IMR-90 (cell line): ENCODE results near the gene LRRC61. TPM values are rescaled to one million over a fixed set of nuclear protein-coding genes. Genes with fewer than 3 reads are reported as not detected.

Experiments used
- ATAC-seq: fragments of 200-7000 bp; cut with Tn5 transposase; 2 replicates; pipeline ENCODE4 v1.9.1; 2020; ENCODE audit warnings: low read depth, mild to moderate bottlenecking, moderate library complexity
- BruUV-seq: library from RNA; stranded (reverse); fragments of 400-500 nt; replicated peaks from 2 replicates; lab custom pipeline; 2021; lab: Mats Ljungman, UMichigan
- CTCF ChIA-PET: fragments of 300-600 bp; formaldehyde crosslinking; extraction: SDS; loops from one replicate; lab custom pipeline; 2021; ENCODE audit warnings: antibody characterized with exemption; lab: Yijun Ruan, JAX
- POLR2A ChIA-PET: fragments of 300-600 bp; sonication (Branson Sonifier 250); formaldehyde crosslinking; loops from one replicate; lab custom pipeline; 2022; ENCODE audit warnings: antibody characterized with exemption; ENCODE audit not compliant: unreplicated experiment; lab: Charles Lee
- DNase-seq: peaks from one replicate; pipeline ENCODE4 v3.0.0; 2013
- H2AFZ ChIP-seq: replicated peaks from 2 replicates; pipeline ENCODE3; 2013; ENCODE audit warnings: low read length, mild to moderate bottlenecking; ENCODE audit not compliant: poor library complexity
- H2AK5ac ChIP-seq: 2 replicates; pipeline ENCODE4 v1.6.1; 2013; ENCODE audit warnings: low read depth, low read length, inconsistent platforms
- H2AK9ac ChIP-seq: replicated peaks from 2 replicates; pipeline ENCODE3; 2013; ENCODE audit warnings: mild to moderate bottlenecking, low read depth, low read length, moderate library complexity; ENCODE audit not compliant: poor library complexity
- H2BK120ac ChIP-seq: 2 replicates; pipeline ENCODE4 v1.6.1; 2013; ENCODE audit warnings: low read depth, low read length, inconsistent platforms
- H2BK15ac ChIP-seq: 3 replicates; pipeline ENCODE4 v1.6.1; 2013; ENCODE audit warnings: low read depth, low read length, inconsistent platforms
- H2BK20ac ChIP-seq: 2 replicates; pipeline ENCODE4 v1.6.1; 2013; ENCODE audit warnings: low read depth, mild to moderate bottlenecking, inconsistent platforms, low read length, moderate library complexity
- H2BK5ac ChIP-seq: 2 replicates; pipeline ENCODE4 v1.6.1; 2013; ENCODE audit warnings: mild to moderate bottlenecking, low read depth, low read length, inconsistent platforms; ENCODE audit not compliant: poor library complexity, severe bottlenecking
- H3K14ac ChIP-seq: replicated peaks from 2 replicates; pipeline ENCODE4 v1.6.1; 2013; ENCODE audit warnings: low read depth, low read length, inconsistent platforms
- H3K18ac ChIP-seq: 2 replicates; pipeline ENCODE4 v1.6.1; 2013; ENCODE audit warnings: low read depth, low read length, control low read depth
- H3K23ac ChIP-seq: 2 replicates; pipeline ENCODE4 v1.6.1; 2013; ENCODE audit warnings: low read depth, low read length, inconsistent platforms
- H3K27ac ChIP-seq: 2 replicates; pipeline ENCODE4 v1.5.1; 2013; ENCODE audit warnings: mild to moderate bottlenecking, control low read depth, low read length; ENCODE audit not compliant: insufficient read depth
- H3K27me3 ChIP-seq: 2 replicates; pipeline ENCODE4 v1.6.1; 2013; ENCODE audit warnings: low read length; ENCODE audit not compliant: control insufficient read depth, insufficient read depth
- H3K36me3 ChIP-seq: 2 replicates; pipeline ENCODE4 v1.6.1; 2013; ENCODE audit warnings: low read length, mixed read lengths; ENCODE audit not compliant: control insufficient read depth, insufficient read depth
- H3K4ac ChIP-seq: 2 replicates; pipeline ENCODE4 v1.6.1; 2013; ENCODE audit warnings: low read depth, low read length, inconsistent platforms
- H3K4me1 ChIP-seq: 2 replicates; pipeline ENCODE4 v1.6.1; 2013; ENCODE audit warnings: low read length, mixed read lengths; ENCODE audit not compliant: control insufficient read depth, insufficient read depth
- H3K4me2 ChIP-seq: 2 replicates; pipeline ENCODE4 v1.6.1; 2013; ENCODE audit warnings: low read depth, mild to moderate bottlenecking, control low read depth, low read length, moderate library complexity
- H3K4me3 ChIP-seq: 2 replicates; pipeline ENCODE4 v1.5.1; 2013; ENCODE audit warnings: low read depth, mild to moderate bottlenecking, control low read depth, low read length, moderate library complexity; ENCODE audit not compliant: insufficient read depth
- H3K56ac ChIP-seq: 2 replicates; pipeline ENCODE4 v1.6.1; 2013; ENCODE audit warnings: low read length, inconsistent platforms; ENCODE audit not compliant: insufficient read depth; ENCODE audit errors: extremely low read depth
- H3K79me1 ChIP-seq, 2 experiments: 2 replicates each; pipeline ENCODE4 v1.6.1; 2013; ENCODE audit warnings: low read length in 2 of 2, inconsistent platforms in 1 of 2, low read depth in 1 of 2
- H3K9ac ChIP-seq: 2 replicates; pipeline ENCODE4 v1.6.1; 2013; ENCODE audit warnings: low read depth, low read length, control low read depth
- H3K9me1 ChIP-seq: 2 replicates; pipeline ENCODE4 v1.6.1; 2013; ENCODE audit warnings: low read length, inconsistent platforms; ENCODE audit not compliant: insufficient read depth
- H3K9me3 ChIP-seq: 2 replicates; pipeline ENCODE4 v1.6.1; 2013; ENCODE audit warnings: low read length; ENCODE audit not compliant: control insufficient read depth, insufficient read depth
- H4K20me1 ChIP-seq: 2 replicates; pipeline ENCODE4 v1.6.1; 2013; ENCODE audit warnings: low read length, inconsistent platforms; ENCODE audit not compliant: insufficient read depth
- H4K5ac ChIP-seq: 2 replicates; pipeline ENCODE4 v1.6.1; 2013; ENCODE audit warnings: mild to moderate bottlenecking, low read depth, low read length, control low read depth
- H4K8ac ChIP-seq, 2 experiments: 2 replicates each; pipeline ENCODE4 v1.6.1; 2013; ENCODE audit warnings: low read depth in 2 of 2, low read length in 2 of 2, control low read depth in 1 of 2, inconsistent platforms in 1 of 2
- H4K91ac ChIP-seq: 2 replicates; pipeline ENCODE4 v1.6.1; 2013; ENCODE audit warnings: low read depth, low read length, inconsistent platforms; ENCODE audit not compliant: insufficient read depth
- BHLHE40 ChIP-seq: fragments of 150-350 bp; IDR thresholded peaks from 2 replicates; pipeline ENCODE4 v1.6.1; 2016; ENCODE audit warnings: mild to moderate bottlenecking, low read depth, low read length
- CEBPB ChIP-seq: IDR thresholded peaks from 2 replicates; pipeline ENCODE4 v1.6.1; 2012; ENCODE audit warnings: low read depth, low read length, improper control_type of control experiment
- CHD1 ChIP-seq: IDR thresholded peaks from 2 replicates; pipeline ENCODE4 v1.6.1; 2012; ENCODE audit warnings: low read depth, low read length, improper control_type of control experiment
- FOS ChIP-seq: fragments of 150-350 bp; IDR thresholded peaks from 2 replicates; pipeline ENCODE4 v1.6.1; 2016; ENCODE audit warnings: low read depth, low read length
- MAFK ChIP-seq: IDR thresholded peaks from 2 replicates; pipeline ENCODE4 v1.6.1; 2012; ENCODE audit warnings: low read depth, low read length, improper control_type of control experiment
- MAZ ChIP-seq: IDR thresholded peaks from 2 replicates; pipeline ENCODE4 v1.6.1; 2012; ENCODE audit warnings: low read depth, mild to moderate bottlenecking, low read length, improper control_type of control experiment, moderate library complexity, borderline replicate concordance
- MXI1 ChIP-seq: IDR thresholded peaks from 2 replicates; pipeline ENCODE4 v1.6.1; 2012; ENCODE audit warnings: low read depth, mild to moderate bottlenecking, low read length, moderate library complexity, borderline replicate concordance
- NFE2L2 ChIP-seq: fragments of 150-350 bp; IDR thresholded peaks from 2 replicates; pipeline ENCODE4 v1.6.1; 2016; ENCODE audit warnings: low read depth, mild to moderate bottlenecking, low read length
- POLR2A ChIP-seq: IDR thresholded peaks from 2 replicates; pipeline ENCODE4 v1.6.1; 2012; ENCODE audit warnings: mild to moderate bottlenecking, low read depth, low read length
- RAD21 ChIP-seq: IDR thresholded peaks from 2 replicates; pipeline ENCODE4 v1.6.1; 2012; ENCODE audit warnings: low read length, improper control_type of control experiment
- RCOR1 ChIP-seq: IDR thresholded peaks from 2 replicates; pipeline ENCODE4 v1.6.1; 2012; ENCODE audit warnings: mild to moderate bottlenecking, low read length, improper control_type of control experiment; ENCODE audit not compliant: insufficient replicate concordance
- RFX5 ChIP-seq: IDR thresholded peaks from 2 replicates; pipeline ENCODE4 v1.8.0; 2012; ENCODE audit warnings: low read depth, mild to moderate bottlenecking, low read length, moderate library complexity
- SMC3 ChIP-seq: fragments of 150-350 bp; IDR thresholded peaks from 2 replicates; pipeline ENCODE4 v1.6.1; 2016; ENCODE audit warnings: low read depth, mild to moderate bottlenecking, antibody characterized with exemption, low read length, moderate library complexity
- USF2 ChIP-seq: fragments of 150-350 bp; IDR thresholded peaks from 2 replicates; pipeline ENCODE4 v1.6.1; 2017; ENCODE audit warnings: mild to moderate bottlenecking, antibody characterized with exemption, low read length, low read depth
- WGBS, 2 experiments: methylation state at CpG; one replicate each; pipeline versions ENCODE4 v1.1.5 to v1.1.7; 2013; ENCODE audit warnings: missing lambda C conversion rate in 2 of 2; ENCODE audit not compliant: insufficient read length in 1 of 2; ENCODE audit errors: extremely low coverage in 2 of 2; 5-methylcytosine and 5-hydroxymethylcytosine counted together
- dilution Hi-C: fragments of 300-500 bp; cut with HindIII; formaldehyde crosslinking; loops from one replicate; pipeline ENCODE4 v1.14.3; 2018; ENCODE audit warnings: low sequenced_read_pairs; ENCODE audit not compliant: unreplicated experiment
- in situ Hi-C: fragments of 300-500 bp; cut with MboI; formaldehyde crosslinking; loops from 3 replicates; pipeline ENCODE4 v1.14.3; 2019; ENCODE audit warnings: low sequenced_read_pairs, inconsistent platforms, mixed read lengths
- intact Hi-C: fragments of 100-400 bp; cut with micrococcal nuclease; formaldehyde crosslinking; loops from 2 replicates; pipeline ENCODE4 v1.10.0; 2022
- polyA plus RNA-seq, 3 experiments: library from polyadenylated mRNA; depleted of rRNA; stranded (reverse); fragments of >200 nt; gene quantifications; 2 replicates each; pipeline ENCODE4 v1.2.3, GENCODE V29; 2012; ENCODE audit warnings: low replicate concordance in 1 of 3
- total RNA-seq: library from RNA; depleted of rRNA; stranded (reverse); fragments of >200 nt; gene quantifications from 2 replicates; pipeline ENCODE4 v1.2.3, GENCODE V29; 2012
- TF ChIP-seq, protein P1 (sequence below): conservative IDR thresholded peaks from 2 replicates; pipeline ENCODE4 v1.5.1; 2012; ENCODE audit warnings: mild to moderate bottlenecking, low read depth, low read length, improper control_type of control experiment
- TF ChIP-seq, protein P2 (sequence below): fragments of 150-350 bp; IDR thresholded peaks from 2 replicates; pipeline ENCODE4 v1.6.1; 2016; ENCODE audit warnings: low read depth, mild to moderate bottlenecking, low read length, moderate library complexity, borderline replicate concordance

Gene LRRC61
- total and polyA plus RNA-seq, 2 of the 4 experiments (the other 2 are of a cell fraction), result 0.07 TPM; not detected in 1

GRCh38 chr7:150321788-150322113 is 1.4 kb upstream of the LRRC61 start:
- no peak for TF ChIP-seq MAFK
- no peak for TF ChIP-seq SMC3
- no peak for TF ChIP-seq MXI1
- TF ChIP-seq CHD1, result no peak
- TF ChIP-seq USF2, result no peak
- TF ChIP-seq POLR2A, result no peak
- no peak for TF ChIP-seq RAD21
- TF ChIP-seq, protein P1, sequence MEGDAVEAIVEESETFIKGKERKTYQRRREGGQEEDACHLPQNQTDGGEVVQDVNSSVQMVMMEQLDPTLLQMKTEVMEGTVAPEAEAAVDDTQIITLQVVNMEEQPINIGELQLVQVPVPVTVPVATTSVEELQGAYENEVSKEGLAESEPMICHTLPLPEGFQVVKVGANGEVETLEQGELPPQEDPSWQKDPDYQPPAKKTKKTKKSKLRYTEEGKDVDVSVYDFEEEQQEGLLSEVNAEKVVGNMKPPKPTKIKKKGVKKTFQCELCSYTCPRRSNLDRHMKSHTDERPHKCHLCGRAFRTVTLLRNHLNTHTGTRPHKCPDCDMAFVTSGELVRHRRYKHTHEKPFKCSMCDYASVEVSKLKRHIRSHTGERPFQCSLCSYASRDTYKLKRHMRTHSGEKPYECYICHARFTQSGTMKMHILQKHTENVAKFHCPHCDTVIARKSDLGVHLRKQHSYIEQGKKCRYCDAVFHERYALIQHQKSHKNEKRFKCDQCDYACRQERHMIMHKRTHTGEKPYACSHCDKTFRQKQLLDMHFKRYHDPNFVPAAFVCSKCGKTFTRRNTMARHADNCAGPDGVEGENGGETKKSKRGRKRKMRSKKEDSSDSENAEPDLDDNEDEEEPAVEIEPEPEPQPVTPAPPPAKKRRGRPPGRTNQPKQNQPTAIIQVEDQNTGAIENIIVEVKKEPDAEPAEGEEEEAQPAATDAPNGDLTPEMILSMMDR, result no peak
- no peak for TF ChIP-seq CEBPB
- no peak for TF ChIP-seq RFX5
- TF ChIP-seq MAZ, result no peak
- TF ChIP-seq, protein P2, sequence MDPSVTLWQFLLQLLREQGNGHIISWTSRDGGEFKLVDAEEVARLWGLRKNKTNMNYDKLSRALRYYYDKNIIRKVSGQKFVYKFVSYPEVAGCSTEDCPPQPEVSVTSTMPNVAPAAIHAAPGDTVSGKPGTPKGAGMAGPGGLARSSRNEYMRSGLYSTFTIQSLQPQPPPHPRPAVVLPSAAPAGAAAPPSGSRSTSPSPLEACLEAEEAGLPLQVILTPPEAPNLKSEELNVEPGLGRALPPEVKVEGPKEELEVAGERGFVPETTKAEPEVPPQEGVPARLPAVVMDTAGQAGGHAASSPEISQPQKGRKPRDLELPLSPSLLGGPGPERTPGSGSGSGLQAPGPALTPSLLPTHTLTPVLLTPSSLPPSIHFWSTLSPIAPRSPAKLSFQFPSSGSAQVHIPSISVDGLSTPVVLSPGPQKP, result no peak
- TF ChIP-seq FOS, result no peak
- no peak for TF ChIP-seq RCOR1
- no peak for TF ChIP-seq BHLHE40
- no peak for TF ChIP-seq NFE2L2
- no peak overlapping the region for H3K14ac ChIP-seq
- CTCF ChIA-PET, result no interaction called here

More at GRCh38 chr7:150321788-150322113, 1.4 kb upstream of the LRRC61 start:
- Histone ChIP-seq H4K91ac (no peak overlapping the region), H3K9me1 (no peaks in the 10 kb centered on the region), H3K56ac (no peak overlapping the region), H3K23ac (no peak overlapping the region), H4K5ac (no peak overlapping the region), H3K9ac (no peak overlapping the region), H4K8ac (no peak overlapping the region), H3K79me1 (no peaks in the 10 kb centered on the region), H2AFZ (no peak overlapping the region), H2AK9ac (no peak overlapping the region), H2BK20ac (no peak overlapping the region), H3K18ac (no peak overlapping the region), H3K4me1 (peaks cover 10% of the 10 kb centered on the region; the same call in 1 of the 2 replicates), H3K27ac (no peak overlapping the region), H3K36me3 (no peaks in the 10 kb centered on the region), H2BK15ac (no peak overlapping the region), H2BK120ac (no peak overlapping the region), H3K4me2 (no peak overlapping the region), H3K4ac (no peak overlapping the region), H2BK5ac (no peak overlapping the region), H2AK5ac (no peak overlapping the region), H3K4me3 (no peak overlapping the region), H4K20me1 (no peaks in the 10 kb centered on the region), H3K27me3 (no peaks in the 10 kb centered on the region; the same call in 1 of the 2 replicates), H3K9me3 (no peaks in the 10 kb centered on the region)
- dilution Hi-C loops, result no loop called here
- intact Hi-C loops, result no loop called here
- 75% methylated on average over 2 of the region's 3 CpGs; no CpG with 5 or more reads in 1 of the 2 experiments for WGBS, 2 experiments
- BruUV-seq, result no TSS peak
- POLR2A ChIA-PET, result no interaction called here
- DNase-seq, result no peak
- no peak for ATAC-seq
- in situ Hi-C loops, result loop anchor here (25.0 kb wide), 1 partner anchor 416 kb away; the partner anchor contains the start of gene GIMAP5
